Measurements from ENCODE around the gene SOCS1. TPM values are rescaled to one million over a fixed set of nuclear protein-coding genes. Genes with fewer than 3 reads are reported as not detected.

SOCS1 gene
- polyA plus RNA-seq, 1 donor: 2.6 TPM

DNA sequence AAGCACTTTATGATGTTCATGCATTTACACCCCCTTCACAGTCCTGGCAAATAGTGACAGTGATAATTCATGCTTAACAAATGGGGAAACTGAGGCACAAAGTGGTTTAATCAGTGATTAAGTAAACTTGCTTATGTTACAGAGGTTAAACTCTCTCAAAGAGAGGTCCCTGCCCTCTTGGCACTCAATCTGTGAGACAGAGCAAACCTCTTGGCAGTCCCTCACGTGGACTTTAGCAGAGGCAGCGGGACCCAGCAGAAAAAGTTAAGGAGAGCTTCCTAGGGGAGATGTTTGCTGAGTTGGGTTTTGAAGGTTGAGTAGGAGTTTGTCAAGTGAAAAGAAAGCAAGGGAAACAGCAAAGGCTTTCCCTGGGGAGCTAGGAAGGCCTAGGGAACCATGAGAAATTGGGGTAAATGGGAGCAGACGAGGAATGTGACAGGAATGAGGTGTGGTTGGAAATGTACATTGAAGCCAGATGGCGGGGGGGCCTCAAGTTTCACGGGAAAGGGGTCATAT, 10.7 kb downstream of the SOCS1 start:
- no peak for DNase-seq (ENCODE audit: low read depth)

DNA sequence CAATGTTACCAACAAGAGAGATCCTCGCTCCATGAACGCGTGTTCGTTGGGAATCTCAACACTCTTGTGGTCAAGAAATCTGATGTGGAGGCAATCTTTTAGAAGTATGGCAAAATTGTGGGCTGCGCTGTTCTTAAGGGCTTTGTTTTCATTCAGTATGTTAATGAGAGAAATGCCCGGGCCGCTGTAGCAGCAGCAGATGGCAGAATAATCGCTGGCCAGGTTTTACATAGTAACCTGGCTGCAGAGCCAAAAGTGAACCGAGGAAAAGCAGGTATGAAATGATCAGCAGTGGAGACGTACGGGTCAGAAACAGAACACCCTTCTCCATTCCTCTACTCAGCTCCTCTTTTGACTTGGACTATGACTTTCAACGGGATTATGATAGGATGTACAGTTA, 13.3 kb downstream of the SOCS1 start:
- no peak for DNase-seq (ENCODE audit: low read depth)

DNA sequence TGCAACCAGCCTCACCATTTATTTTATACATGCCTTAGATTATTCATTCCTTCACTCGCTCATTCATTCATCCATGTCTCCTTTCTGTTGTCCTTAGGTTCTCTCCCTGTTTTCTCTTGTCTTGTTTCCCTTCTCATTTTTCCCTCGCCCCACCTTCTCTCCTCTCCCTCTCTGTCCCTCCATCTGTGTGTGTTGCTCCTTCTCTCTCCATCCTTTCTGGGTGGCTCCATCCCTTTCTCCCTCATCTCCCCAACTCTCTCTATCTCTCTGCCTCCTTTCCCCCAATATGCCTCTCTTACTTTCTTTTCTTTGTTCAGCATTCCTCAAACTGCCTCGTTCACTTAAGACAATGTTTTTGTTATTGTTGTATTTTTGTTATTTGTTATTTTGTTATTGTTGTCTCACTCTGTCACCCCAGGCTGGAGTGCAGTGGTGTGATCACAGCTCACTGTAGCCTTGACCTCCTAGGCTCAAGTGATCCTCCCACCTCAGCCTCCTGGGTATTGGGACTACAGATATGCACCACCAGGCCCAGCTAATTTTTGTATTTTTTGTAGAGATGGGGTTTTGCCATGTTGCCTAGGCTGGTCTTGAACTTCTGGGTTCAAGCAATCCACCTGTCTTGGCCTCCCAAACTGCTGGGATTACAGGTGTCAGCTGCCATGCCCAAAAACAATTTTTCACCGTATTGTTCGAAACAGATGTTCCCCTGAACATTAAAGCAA, 14.4 kb downstream of the SOCS1 start:
- DNase-seq (ENCODE audit: low read depth): no peak

DNA sequence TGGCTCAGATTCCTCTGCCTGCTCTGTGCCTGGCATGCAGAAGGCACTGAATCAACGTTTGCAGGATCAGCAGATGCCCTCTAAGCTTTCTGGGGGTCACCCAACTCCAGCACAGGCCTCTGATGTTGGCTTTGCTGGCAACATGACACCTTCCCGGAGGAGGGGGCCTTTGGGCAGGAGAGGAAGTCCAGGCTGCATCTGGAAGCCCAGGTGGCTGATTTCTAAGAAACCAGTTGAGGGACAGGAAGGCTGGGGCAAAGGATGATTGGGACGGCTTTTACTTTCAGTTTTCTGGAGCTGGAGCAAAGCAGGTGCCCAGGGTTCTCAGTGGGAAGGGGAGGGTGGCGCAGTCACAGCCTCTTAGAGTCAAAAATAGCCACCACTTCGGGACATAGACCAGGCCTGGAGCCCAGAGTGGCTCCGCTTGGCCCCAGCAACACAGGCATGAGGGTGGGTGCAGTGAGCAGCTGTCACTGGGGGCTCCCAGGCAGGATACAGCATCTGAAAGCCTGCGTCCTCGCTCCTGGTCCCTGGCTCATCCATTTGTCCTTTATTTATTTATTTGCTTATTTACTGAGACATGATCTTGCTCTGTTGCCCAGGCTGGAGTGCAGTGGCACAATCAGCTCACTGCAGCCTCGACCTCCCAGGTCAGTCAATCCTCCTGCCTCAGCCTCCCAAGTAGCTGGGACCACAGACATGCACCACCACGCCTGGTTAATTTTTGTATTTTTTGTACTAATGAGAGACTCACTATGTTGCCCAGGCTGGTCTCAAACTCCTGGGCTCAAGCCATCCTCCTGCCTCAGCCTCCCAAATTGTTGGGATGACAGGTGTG, 15.1 kb downstream of the SOCS1 start:
- no peak for DNase-seq (ENCODE audit: low read depth)

DNA sequence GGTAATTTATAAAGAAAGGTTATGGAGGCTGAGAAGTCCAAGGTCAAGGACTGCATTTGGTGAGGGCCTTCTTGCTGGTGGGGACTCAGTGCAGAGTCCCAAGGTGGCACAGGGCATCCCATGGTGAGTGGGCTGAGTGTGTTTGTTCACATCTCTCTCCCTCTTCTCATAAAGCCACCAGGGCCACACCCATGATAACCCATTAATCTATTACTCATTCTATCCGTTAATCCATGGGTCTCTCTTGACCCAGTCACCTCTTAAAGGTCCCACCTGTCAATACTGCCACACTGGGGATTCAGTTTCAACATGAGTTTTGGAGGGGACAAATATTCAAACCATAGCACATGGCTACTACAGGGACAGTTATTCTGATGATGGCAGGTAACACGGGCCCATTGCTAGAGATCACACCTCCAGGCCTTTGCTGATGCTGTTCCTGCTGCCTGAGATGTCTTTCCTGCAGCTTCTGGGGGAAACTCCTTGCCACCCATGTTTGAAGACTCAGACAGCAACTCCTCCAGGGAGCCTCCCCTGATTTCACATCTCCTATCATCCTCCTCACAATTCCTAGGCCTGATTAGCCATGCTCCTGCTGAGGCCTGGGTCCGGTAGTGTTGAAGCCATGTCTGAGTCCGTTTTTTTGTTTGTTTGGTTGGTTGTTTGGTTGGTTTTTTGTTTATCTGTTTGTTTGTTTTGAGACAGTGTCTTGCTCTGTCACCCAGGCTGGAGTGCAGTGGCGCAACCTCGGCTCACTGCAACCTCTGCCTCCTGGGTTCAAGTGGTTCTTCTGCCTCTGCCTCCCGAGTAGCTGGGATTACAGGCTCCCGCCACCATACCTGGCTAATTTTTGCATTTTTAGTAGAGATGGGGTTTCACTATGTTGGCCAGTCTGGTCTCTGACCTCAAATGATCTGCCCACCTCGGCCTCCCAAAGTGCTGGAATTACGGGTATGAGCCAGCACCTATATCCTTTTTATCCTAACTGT, 16.1 kb downstream of the SOCS1 start:
- DNase-seq (ENCODE audit: low read depth): no peak

DNA sequence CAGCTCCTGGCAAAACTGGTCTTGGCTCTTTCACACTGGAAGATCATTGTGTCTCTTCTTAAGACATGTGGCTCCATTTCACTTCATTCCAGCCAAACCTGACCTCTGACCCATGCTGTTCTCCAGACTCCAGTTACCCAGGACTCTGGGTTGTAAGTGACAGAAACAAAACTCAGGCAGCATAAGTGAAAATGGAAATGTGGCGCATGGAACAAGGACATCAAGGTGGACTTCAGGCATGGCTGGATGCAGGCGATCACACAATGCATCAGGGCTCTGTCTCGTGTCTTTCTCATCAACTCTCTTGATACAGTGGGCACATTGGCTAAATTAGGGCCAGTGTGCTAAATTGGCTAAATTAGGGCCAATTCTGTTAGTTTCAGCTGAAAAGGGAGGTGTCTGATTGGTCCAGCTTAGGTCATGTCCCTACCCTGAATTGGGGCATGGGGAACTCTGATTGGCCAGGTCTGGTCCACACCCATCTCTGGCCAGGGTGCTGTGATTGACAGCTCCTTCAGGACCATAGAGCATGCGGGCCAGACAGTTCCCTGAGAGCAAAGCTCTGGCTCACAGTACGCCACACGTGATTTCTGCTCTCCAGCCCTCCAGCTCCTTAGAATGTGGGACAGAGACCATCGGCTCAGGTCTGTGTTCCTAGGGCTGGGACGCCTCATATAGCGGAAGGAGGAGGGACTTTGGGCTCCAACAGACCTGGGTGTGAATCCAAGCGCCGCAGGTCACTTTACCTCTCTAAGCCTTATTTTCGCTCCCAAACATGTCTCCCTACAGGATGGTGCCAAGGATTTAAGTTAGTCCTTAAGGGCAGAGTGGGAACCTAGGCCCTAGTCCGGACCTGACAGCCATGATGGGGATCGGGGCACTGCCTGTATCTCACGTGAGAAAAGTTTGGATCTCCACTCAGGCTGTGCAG, 17.5 kb downstream of the SOCS1 start:
- DNase-seq (ENCODE audit: low read depth): no peak

DNA sequence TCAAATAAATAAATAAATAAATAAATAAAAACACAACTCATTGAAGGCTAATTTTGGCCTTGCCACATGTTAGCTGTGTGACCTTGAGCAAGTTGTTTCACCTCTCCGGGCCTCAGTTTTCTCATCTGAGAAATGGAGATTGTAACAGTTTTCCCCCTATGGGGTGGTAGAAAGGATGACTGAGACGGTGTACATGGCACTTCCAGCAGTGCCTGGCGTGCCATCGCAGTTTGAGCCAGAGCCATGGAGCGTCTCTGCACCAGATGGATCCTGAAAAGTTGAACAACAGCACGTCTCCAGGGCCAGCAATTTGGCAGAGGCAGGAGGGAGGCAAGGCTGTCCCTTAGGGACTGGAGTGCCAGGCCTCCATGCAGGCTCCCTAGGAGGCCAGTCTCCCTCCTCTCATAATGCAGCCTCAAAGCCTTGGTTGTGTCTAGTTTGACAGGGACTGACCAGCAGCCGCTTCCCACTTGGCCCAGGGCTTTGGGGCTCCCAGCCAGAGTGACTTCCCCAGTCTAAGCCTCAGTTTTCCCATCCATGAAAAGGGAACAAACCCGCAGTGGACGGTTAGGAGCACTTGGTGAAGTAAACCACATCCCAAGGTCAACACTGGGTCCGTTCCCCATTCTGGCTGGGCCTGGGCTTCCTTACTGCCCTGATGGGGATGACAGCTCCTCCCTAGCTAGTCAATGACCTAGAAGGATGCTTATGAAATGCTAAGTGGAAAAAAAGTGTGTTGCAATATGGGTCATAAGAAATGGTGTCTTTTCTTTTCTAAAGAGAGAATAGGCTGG, 19.3 kb downstream of the SOCS1 start:
- no peak for DNase-seq (ENCODE audit: low read depth)

DNA sequence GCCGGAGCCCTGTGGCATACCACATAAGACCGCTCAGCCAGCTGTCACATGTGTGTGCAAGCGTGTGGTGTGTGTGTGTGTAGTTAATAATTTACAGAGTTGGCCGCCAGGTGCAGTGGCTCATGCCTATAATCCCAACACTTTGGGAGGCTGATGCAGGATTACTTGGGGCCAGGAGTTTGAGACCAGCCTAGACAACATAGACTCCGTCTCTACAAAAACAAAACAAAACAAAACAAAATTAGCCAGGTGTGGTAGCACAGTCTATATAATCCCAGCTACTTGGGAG, 20.4 kb downstream of the SOCS1 start:
- no peak for DNase-seq (ENCODE audit: low read depth)

DNA sequence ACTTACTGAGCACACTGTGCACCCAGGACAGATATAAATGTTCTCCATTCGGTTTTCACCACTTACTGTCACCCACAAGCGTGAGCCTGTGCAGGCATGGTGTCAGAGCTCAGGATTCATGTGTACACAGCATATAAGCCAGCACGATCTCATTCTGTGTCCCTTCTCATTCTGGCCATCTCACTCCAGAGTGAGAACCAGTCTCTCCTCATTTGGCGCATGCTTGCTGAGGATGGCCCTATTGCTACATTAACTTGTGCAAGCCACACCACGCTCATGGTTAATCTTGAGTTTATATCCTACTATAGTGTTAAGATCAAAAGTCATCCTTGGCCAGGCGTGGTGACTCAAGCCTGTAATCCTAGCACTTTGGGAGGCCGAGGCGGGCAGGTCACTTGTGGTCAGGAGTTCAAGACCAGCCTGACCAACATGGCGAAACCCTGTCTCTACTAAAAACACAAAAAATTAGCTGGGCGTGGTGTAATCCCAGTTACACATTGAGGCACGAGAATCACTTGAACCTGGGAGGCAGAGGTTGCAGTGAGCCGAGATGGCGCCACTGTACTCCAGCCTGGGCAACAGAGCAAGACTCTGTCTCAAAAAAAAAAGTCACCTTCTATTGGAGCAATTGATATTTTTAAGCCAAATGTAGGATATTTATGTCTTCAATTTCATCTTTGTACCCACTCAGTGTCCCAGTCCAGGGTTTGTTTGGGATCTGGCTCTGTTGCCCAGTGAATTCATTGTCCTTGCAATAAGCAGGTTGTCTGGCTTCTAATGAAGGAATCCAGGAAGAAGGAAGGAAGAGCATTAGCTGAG, 20.9 kb downstream of the SOCS1 start:
- DNase-seq (ENCODE audit: low read depth): no peak

DNA sequence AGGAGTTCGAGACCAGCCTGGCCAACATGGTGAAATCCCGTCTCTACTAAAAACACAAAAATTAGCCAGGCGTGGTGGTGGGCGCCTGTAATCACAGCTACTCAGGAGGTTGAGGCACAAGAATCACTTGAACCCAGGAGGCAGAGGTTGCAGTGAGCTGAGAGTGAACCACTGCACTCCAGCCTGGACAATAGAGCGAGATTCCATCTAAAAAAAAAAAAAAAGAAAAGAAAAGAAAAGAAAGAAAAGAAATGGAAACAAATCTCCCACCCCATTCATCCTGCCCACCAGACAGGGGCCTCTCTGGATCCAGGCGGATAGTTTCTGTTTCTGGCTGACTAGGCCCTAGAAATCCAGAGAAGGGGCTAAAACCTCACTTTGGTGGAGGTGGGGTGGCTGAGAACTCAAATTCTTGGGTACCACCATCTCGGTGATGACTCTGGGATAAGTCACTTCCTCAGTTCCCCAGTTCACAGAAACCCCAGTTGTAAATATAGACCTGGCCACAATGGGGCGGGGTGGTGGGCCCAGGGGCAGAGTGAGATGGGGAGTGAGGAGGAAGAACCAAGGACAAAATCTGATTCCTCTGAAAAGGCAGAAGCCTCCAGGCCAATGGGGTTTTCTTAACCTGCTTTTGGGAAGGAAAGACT, 22.2 kb downstream of the SOCS1 start:
- DNase-seq (ENCODE audit: low read depth): no peak

DNA sequence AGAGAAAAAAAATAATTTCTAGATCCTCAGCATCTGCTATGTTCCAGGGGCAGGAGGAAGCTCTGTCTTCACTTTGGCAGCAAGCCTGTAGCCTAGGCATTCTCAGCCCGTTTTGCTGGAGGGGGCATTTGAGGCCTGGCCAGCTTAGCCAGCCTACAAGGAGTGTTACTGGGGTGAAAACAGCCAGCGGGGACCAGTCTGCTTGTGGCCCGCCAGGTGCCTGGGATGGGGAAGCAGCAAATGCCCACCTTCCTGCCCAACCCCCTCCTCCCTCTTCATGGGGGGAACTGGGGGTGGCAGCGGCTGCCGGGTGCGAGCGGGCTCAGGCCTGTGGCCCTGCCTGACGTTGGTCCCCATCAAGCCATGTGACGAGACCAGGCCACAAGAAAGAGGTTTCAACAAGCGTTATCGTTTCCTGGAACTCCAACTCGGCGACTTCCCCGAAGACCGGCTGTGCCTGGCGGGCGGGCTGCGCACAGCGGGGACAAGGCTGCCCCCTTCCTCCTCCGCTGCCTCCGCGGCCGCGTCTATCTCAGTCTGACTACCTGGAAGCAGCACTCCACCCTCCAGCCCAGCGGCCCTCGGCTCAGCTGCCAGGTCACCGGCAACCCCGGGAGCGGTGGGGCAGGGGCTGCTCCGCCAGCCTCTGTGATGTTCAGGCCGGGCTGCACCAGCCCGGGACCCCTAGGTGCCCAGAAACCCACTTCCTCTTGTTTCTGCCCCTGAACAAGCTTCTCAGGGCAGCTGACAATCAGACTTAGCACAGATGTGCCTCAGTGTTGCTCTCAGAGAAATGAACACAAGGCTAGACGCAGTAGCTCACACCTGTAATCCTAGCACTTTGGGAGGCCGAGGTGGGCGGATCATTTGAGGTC, 22.9 kb downstream of the SOCS1 start:
- DNase-seq (ENCODE audit: low read depth): no peak

DNA sequence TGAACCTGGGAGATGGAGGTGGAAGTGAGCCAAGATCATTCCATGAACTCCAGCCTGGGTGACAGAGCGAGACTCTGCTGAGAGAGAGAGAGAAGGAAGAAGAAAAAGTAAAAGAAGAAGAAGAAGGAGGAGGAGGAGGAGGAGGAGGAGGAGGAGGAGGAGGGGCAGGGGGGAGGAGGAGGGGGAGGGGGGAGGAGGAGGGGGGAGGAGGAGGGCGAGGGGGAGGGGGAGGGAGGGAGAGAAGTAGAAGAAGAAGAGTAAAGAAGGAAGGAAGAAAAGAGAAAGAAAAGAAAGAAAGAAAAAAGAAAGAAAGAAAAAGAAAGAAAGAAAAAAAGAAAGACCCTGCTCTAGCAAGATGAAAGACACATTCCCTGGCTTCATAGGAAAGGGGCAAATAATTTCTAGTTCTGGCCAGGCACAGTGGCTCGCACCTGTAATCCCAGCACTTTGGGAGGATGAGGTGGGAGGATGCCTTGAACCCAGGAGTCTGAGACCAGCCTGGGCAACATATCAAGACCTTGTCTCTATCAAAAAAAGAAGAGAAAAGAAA, 23.6 kb downstream of the SOCS1 start:
- DNase-seq (ENCODE audit: low read depth): no peak

DNA sequence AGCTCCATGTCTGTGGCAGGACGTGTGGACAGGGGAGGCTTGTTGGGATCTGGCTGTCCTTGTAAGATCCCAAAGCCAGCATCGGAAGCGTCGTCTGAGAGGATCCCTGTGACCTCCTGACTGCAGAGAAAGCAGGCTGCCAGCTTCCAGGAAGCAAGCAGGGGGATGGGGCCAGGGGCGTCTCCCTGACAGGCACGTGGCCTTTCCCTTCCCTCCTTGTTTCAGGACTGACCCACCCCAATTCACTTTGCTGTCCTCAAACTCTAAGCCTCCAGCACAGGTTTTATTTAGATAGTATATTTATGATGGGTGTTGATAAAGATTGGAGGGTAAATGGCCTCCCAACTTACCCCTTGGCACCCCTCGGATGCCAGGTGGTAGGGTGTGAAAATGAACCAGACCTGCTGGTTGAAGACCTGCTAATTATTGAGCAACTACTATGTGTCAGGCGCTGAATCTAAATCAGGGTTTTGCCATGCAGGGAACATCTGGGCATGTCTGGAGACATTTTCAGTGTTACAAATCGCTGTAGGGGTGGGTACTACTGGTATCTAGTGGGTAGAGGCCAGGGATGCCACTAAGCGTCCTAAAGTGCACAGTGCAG, 24.5 kb downstream of the SOCS1 start:
- no peak for DNase-seq (ENCODE audit: low read depth)

DNA sequence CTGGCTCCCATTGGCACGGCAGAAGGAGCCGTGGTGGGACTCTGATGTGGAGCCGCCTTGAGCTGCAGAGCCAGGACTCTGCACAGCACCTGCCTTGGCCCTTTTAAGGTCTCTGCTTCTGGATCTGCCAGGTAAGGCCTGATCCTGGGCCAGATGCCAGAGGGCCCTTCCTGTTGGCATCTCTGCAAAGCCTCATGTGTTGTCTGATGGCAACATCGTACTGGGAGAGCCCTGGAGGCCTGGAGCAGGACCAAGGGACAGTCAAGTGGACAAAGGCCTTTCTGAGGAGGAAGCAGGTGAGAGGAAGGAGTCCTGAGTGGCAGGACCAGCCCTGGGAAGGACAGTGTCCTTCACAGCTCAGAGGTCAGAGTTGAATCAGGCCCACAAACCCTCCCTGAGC, 26.1 kb downstream of the SOCS1 start:
- DNase-seq (ENCODE audit: low read depth): no peak

DNA sequence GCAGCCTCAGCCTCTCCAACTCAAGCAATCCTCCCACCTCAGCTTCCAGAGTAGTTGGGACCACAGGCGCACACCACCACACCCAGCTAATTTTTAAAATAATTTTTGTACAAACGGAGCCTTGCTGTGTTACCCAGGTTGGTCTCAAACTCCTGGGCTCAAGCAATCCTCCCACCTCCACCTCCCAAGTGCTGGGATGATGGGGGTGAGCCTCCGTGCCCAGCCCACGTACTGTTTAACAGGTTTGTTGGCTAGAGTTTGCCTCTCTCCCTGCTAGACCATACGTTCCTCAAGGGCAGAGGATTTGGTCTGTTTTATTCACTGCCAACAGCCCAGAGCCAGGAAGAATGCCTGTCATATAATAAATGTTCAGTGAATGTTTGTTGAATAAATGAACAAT, 26.6 kb downstream of the SOCS1 start:
- DNase-seq (ENCODE audit: low read depth): no peak

DNA sequence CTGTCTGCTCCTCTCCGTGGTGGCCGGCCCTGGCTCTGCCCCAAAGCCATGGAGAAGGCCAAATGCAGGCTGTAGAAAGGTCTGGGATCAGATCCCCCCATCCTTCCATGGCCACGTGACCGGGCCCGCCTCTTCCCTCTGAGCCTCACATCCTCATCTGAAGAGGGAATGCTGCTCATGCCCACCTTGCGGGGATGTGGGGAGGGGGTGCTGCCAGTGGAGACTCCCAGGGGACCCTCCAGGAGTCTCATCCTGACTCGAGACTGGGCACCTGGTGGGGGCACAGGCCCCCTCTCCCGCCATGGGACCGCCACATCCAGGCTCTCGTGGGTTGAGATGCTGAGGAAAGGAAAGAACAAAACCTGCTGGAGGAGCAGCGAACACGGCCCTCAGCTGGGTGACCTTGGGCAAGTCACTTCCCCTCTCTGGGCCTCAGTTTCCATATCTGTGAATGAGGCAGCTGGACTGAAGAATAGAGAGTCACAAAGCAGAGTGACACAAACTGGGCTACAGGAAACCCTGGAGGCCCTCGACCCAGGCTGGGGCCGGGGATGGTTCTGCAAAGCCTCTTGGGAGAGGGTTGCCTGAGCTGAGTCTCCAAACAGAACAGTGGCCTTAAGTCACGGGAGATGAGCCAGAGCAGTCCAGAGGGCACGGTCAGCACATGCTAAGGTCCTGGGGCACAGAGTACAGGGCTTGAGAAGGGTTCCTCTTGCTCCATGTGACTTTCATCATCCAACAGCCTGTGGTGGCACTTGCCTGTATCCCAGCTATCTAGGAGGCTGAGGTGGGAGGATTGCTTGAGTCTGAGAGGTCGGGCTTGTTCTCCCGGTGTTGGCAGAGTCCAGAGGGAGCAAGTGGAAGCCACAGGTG, 30.1 kb downstream of the SOCS1 start:
- no peak for DNase-seq (ENCODE audit: low read depth)
